LNCAP (cell line): ENCODE measurements around the gene TTC28.

Experiments used
- CTCF ChIP-seq: fragments of 450-650 bp; IDR thresholded peaks from 2 replicates; pipeline ENCODE4 v1.5.1; 2017; ENCODE audit warnings: mild to moderate bottlenecking

Gene TTC28

GRCh38 chr22:27986459-27986858 lies 693.2 kb downstream of the TTC28 start:
- no peak for TF ChIP-seq CTCF

GRCh38 chr22:27985323-27986275 lies 694.0 kb downstream of the TTC28 start:
- TF ChIP-seq CTCF, result no peak

DNA sequence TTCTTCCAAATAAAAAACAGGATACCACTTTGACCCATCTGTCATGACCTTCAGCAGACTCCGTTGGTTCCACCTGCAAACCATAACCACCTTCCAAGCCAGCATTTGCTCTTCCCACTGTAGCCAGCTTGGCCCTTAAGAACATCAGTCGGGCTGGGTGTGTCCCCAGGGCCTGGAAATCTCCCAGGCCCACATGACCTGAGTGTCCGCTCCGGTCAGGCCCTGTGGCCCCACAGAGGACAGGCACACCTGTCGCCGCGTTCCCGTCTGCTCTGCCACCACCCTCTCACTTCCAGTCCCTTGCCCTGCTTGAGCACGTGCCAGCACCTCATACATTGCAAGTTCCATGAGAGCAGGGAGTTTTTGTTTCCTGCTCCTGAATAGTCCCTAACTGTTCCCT lies 694.9 kb downstream of the TTC28 start:
- TF ChIP-seq CTCF, result no peak

GRCh38 chr22:27984001-27984695 lies 695.5 kb downstream of the TTC28 start:
- TF ChIP-seq CTCF, result no peak

GRCh38 chr22:27983361-27983791 lies 696.3 kb downstream of the TTC28 start:
- no peak for TF ChIP-seq CTCF

DNA sequence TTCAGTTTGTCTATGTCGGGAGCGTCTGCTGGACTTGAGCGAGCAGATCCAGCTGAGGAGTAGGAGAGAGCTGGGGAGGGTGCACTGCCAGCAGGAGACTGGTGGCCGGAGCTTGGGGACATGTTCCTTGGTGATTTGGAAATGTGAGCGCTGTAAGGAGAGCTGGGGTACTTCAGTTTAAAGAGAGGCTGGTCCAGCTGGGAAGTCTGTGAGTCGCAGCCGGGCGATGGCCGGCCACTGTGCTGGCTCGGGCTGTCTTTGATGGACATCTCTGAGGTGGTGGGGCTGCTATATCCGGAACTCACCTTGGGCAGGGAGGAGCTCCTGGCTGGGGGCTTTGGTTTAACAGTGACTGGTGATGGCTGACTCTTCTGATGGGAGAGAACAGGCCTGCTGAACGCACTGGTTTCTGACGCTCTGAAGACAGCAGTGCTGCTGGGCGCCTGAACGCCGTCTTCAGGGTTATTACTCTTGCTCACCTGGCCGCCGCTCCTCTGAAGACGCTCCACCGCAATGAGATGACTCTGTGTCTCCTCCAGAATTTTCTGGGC lies 696.9 kb downstream of the TTC28 start:
- TF ChIP-seq CTCF, result no peak

DNA sequence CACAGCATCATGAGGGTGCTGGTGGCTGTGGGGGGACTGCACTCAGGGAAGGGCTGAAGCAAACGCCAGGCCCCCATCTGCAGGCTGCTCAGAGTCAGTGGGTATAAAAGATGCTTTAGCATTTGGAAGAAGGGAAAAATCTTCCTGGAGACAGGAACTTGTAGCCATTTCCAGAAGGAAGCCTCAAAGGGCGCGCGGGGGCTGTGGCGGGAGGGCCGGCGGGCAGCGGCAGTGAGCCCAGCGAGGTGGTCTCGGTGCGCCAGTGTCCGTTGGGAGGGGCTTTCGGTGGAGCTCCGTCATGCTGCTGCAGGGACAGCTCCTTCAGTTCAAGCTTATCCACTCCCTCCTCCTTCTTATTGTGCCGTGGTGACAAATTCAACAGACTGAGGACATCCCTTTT lies 697.5 kb downstream of the TTC28 start:
- TF ChIP-seq CTCF, result no peak
